WTC11 (cell line): Measurements from ENCODE around the gene RPS6KL1. TPM values are rescaled to one million over a fixed set of nuclear protein-coding genes. Genes with fewer than 3 reads are reported as not detected.
A peak's percentile ranks its signal among the peaks of the same experiment; 100 is the strongest.

ENCODE experiments used
- ATAC-seq: fragments of 200-7000 bp; cut with Tn5 transposase; 2 replicates; pipeline ENCODE4 v1.10.0; 2021; ENCODE audit warnings: mild to moderate bottlenecking, moderate library complexity
- CTCF ChIA-PET: fragments of 300-600 bp; sonication (Branson Sonifier 250); formaldehyde crosslinking; loops from one replicate; lab custom pipeline; 2021; ENCODE audit warnings: antibody characterized with exemption; lab: Charles Lee
- POLR2A ChIA-PET: fragments of 350-600 bp; sonication (Branson Sonifier 250); formaldehyde crosslinking; loops from one replicate; lab custom pipeline; 2021; ENCODE audit warnings: antibody characterized with exemption; lab: Charles Lee
- DNase-seq: peaks from one replicate; pipeline ENCODE4 v3.0.0; 2021; ENCODE audit warnings: low spot score
- H3K27ac Mint-ChIP-seq: 2 replicates; pipeline ENCODE4 v1.8.0; 2021; ENCODE audit warnings: mixed read lengths
- H3K27me3 Mint-ChIP-seq: 2 replicates; pipeline ENCODE4 v1.8.0; 2021; ENCODE audit warnings: low read depth, mild to moderate bottlenecking, moderate library complexity, mixed read lengths
- H3K36me3 Mint-ChIP-seq: 2 replicates; pipeline ENCODE4 v1.8.0; 2021; ENCODE audit warnings: mixed read lengths
- H3K4me1 Mint-ChIP-seq: 2 replicates; pipeline ENCODE4 v1.8.0; 2022; ENCODE audit warnings: mixed read lengths
- H3K4me3 Mint-ChIP-seq: 2 replicates; pipeline ENCODE4 v1.8.0; 2021; ENCODE audit warnings: mild to moderate bottlenecking, moderate library complexity, mixed read lengths
- H3K9me3 Mint-ChIP-seq: 2 replicates; pipeline ENCODE4 v1.8.0; 2021; ENCODE audit warnings: mixed read lengths
- CBFB ChIP-seq: sonication (generic); formaldehyde crosslinking; IDR thresholded peaks from 2 replicates; pipeline ENCODE4 v1.8.1; 2022; ENCODE audit warnings: mild to moderate bottlenecking, low read depth, missing genetic modification reagents
- CDX4 ChIP-seq: fragments of 250-450 bp; sonication (Bioruptor Pico); IDR thresholded peaks from 2 replicates; pipeline ENCODE4 v1.9.0; 2021; ENCODE audit warnings: moderate library complexity, mild to moderate bottlenecking, inconsistent platforms, borderline replicate concordance
- E2F5 ChIP-seq: sonication (generic); formaldehyde crosslinking; IDR thresholded peaks from 2 replicates; pipeline ENCODE4 v1.8.1; 2022; ENCODE audit warnings: mild to moderate bottlenecking, moderate library complexity, missing genetic modification reagents
- ESRRA ChIP-seq: sonication (generic); formaldehyde crosslinking; IDR thresholded peaks from 2 replicates; pipeline ENCODE4 v1.8.1; 2022; ENCODE audit warnings: mild to moderate bottlenecking, missing genetic modification reagents, borderline replicate concordance
- ETV6 ChIP-seq: sonication (generic); formaldehyde crosslinking; IDR thresholded peaks from 2 replicates; pipeline ENCODE4 v1.8.1; 2022; ENCODE audit warnings: mild to moderate bottlenecking, missing genetic modification reagents
- FOXK1 ChIP-seq: sonication (generic); formaldehyde crosslinking; IDR thresholded peaks from 2 replicates; pipeline ENCODE4 v1.8.0; 2022; ENCODE audit warnings: mild to moderate bottlenecking, moderate library complexity, missing genetic modification reagents
- FOXP4 ChIP-seq: sonication (generic); formaldehyde crosslinking; IDR thresholded peaks from 2 replicates; pipeline ENCODE4 v1.8.0; 2022; ENCODE audit warnings: mild to moderate bottlenecking, missing genetic modification reagents
- MLX ChIP-seq: sonication (generic); formaldehyde crosslinking; IDR thresholded peaks from 2 replicates; pipeline ENCODE4 v1.8.1; 2023; ENCODE audit warnings: mild to moderate bottlenecking, missing genetic modification reagents, moderate library complexity
- ZNF219 ChIP-seq: sonication (generic); formaldehyde crosslinking; IDR thresholded peaks from 2 replicates; pipeline ENCODE4 v1.8.0; 2023; ENCODE audit warnings: missing genetic modification reagents, mild to moderate bottlenecking, borderline replicate concordance
- ZNF263 ChIP-seq: sonication (generic); formaldehyde crosslinking; IDR thresholded peaks from 2 replicates; pipeline ENCODE4 v1.8.1; 2022; ENCODE audit warnings: low read depth, mild to moderate bottlenecking, moderate library complexity, missing genetic modification reagents
- total RNA-seq: library from RNA; stranded (reverse); gene quantifications from 3 replicates; pipeline ENCODE4 v1.2.3, GENCODE V29; 2021
- TF ChIP-seq, protein P1 (sequence below): sonication (generic); formaldehyde crosslinking; conservative IDR thresholded peaks from 2 replicates; pipeline ENCODE4 v1.8.1; 2022; ENCODE audit warnings: mild to moderate bottlenecking, missing genetic modification reagents
- TF ChIP-seq, protein P2 (sequence below): sonication (generic); formaldehyde crosslinking; IDR thresholded peaks from 2 replicates; pipeline ENCODE4 v1.8.0; 2022; ENCODE audit warnings: mild to moderate bottlenecking, missing genetic modification reagents
- TF ChIP-seq, protein P3 (sequence below): fragments of 250-450 bp; sonication (Bioruptor Pico); IDR thresholded peaks from 2 replicates; pipeline ENCODE4 v2.1.2; 2022; ENCODE audit warnings: mild to moderate bottlenecking, moderate library complexity
- TF ChIP-seq, protein P4 (sequence below): sonication (generic); formaldehyde crosslinking; IDR thresholded peaks from 2 replicates; pipeline ENCODE4 v1.8.0; 2022; ENCODE audit warnings: mild to moderate bottlenecking, missing genetic modification reagents
- TF ChIP-seq, protein P5 (sequence below): sonication (generic); formaldehyde crosslinking; IDR thresholded peaks from 2 replicates; pipeline ENCODE4 v1.8.0; 2022; ENCODE audit warnings: mild to moderate bottlenecking, missing genetic modification reagents

RPS6KL1 gene
- total RNA-seq, 1 experiment from 2014 or later, result 10.6 TPM

DNA sequence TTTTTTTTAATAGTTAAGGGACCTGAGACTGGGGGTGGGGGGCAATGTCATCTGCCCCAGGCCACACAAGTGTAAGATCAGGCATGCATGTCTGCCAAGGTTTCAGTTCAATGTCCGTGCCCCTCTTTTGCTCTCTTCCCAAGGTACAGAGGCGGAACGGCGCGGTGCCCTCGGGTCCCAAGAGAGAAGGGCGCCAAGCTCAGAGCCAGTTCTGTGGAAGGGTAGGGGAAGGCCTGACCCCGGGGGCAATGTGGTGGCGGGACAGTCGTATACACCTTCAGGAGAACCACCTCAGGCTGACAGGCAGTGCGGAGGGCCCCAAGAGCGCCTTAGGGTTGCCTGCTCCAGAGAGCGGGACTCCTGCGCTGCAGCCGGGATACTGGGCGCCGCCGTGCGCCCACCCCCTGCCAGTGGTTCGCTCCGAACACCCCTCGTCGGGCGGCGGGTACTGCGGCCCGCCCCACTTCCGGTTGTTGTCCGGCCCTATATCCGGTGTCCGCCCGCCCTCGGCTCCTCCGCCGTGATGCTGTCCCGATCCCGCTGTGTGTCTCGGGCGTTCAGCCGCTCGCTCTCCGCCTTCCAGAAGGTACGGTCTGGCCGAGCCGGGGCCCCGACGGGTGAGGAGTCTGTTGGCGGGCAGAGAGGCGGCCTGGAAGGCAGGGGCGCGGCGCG is 41.5 kb downstream of the RPS6KL1 start, which contains the start of gene DLST (continued):
- TF ChIP-seq ZNF219 (CRISPR knock-in tag) (no peak), FOXK1 (peak; percentile 65; the same call in 1 of the 2 replicates), E2F5 (CRISPR knock-in tag) (no peak)
- TF ChIP-seq, protein P1, sequence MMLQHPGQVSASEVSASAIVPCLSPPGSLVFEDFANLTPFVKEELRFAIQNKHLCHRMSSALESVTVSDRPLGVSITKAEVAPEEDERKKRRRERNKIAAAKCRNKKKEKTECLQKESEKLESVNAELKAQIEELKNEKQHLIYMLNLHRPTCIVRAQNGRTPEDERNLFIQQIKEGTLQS (CRISPR knock-in tag), result no peak

DNA sequence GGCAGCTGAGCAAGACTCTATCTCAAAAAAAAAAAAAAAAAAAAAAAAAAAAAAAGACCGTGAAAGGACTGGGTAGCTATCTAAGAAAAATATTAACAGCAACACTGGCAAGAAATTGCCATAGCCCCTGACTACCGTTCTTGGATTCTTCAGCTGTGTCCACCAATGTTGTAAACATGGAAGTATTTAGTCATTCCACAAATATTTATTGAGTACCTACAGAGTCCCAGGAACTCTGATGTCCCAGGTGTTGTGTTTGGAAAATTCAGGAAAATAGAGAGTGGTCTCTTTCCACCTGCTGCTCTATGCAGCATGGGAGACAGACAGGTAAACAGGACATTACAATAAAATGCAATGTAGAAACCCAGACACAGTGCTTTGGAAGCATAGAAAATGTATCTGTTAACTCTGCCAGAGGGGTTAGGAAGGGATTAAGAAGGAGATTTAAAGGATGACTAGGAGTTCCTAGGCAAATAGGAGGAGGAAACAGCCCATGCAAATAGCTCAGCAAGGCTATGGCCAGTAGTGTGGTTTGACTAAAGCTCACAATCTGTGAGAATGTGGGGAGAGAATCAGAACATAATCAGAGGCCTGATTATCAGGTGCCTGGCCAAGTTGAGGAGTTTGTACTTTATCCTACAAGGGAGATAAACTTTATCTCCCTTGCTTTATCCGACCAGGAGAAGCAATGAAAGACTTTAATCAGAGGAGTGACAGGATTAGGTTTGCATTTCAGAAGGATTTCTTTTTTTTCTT is 43.5 kb downstream of the RPS6KL1 start:
- ATAC-seq (no peak), DNase-seq (no peak)
- Mint-ChIP-seq H3K36me3 (peaks cover 2% of the 10 kb centered on the region; the same call in 1 of the 2 replicates), H3K4me3 (no peak overlapping the region), H3K27ac (no peak overlapping the region), H3K4me1 (peaks cover 41% of the 10 kb centered on the region), H3K9me3 (no peaks in the 10 kb centered on the region), H3K27me3 (no peaks in the 10 kb centered on the region)
- POLR2A ChIA-PET, result interaction anchor here (0.8 kb wide), 1 partner anchor 32 kb away, joined by 6 read pairs; no protein-coding TSS in a partner anchor
- TF ChIP-seq CBFB, result no peak
- TF ChIP-seq CDX4 (CRISPR knock-in tag), result no peak
- TF ChIP-seq ESRRA (CRISPR knock-in tag), result no peak
- TF ChIP-seq, protein P2, sequence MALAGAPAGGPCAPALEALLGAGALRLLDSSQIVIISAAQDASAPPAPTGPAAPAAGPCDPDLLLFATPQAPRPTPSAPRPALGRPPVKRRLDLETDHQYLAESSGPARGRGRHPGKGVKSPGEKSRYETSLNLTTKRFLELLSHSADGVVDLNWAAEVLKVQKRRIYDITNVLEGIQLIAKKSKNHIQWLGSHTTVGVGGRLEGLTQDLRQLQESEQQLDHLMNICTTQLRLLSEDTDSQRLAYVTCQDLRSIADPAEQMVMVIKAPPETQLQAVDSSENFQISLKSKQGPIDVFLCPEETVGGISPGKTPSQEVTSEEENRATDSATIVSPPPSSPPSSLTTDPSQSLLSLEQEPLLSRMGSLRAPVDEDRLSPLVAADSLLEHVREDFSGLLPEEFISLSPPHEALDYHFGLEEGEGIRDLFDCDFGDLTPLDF (CRISPR knock-in tag), result no peak
- no peak for TF ChIP-seq FOXP4 (CRISPR knock-in tag)
- no peak for TF ChIP-seq ETV6 (CRISPR knock-in tag)
- TF ChIP-seq, protein P3, sequence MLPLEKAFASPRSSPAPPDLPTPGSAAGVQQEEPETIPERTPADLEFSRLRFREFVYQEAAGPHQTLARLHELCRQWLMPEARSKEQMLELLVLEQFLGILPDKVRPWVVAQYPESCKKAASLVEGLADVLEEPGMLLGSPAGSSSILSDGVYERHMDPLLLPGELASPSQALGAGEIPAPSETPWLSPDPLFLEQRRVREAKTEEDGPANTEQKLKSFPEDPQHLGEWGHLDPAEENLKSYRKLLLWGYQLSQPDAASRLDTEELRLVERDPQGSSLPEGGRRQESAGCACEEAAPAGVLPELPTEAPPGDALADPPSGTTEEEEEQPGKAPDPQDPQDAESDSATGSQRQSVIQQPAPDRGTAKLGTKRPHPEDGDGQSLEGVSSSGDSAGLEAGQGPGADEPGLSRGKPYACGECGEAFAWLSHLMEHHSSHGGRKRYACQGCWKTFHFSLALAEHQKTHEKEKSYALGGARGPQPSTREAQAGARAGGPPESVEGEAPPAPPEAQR (CRISPR knock-in tag), result no peak
- TF ChIP-seq, protein P4, sequence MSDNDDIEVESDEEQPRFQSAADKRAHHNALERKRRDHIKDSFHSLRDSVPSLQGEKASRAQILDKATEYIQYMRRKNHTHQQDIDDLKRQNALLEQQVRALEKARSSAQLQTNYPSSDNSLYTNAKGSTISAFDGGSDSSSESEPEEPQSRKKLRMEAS (CRISPR knock-in tag), result no peak
- TF ChIP-seq, protein P5, sequence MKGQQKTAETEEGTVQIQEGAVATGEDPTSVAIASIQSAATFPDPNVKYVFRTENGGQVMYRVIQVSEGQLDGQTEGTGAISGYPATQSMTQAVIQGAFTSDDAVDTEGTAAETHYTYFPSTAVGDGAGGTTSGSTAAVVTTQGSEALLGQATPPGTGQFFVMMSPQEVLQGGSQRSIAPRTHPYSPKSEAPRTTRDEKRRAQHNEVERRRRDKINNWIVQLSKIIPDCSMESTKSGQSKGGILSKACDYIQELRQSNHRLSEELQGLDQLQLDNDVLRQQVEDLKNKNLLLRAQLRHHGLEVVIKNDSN (CRISPR knock-in tag), result no peak
- TF ChIP-seq ZNF263, result no peak
- TF ChIP-seq, protein P1 (CRISPR knock-in tag), result no peak
- TF ChIP-seq MLX, result no peak
- CTCF ChIA-PET, result interaction anchor here (0.6 to 9.6 kb wide), 9 partner anchors 9 to 87 kb away, joined by 3 to 133 read pairs (median 7); partner anchors contain the start of gene RPS6KL1
